TTC549 (cell line): ENCODE data around the gene NXPH4.

Experiments used
- FAIRE-seq: peaks from 2 replicates; lab custom pipeline; 2012; peaks lifted over from hg19 to GRCh38; lab: Jason Lieb, UNC

NXPH4 gene

GRCh38 chr12:57219993-57220754, 3.6 kb downstream of the NXPH4 start:
- FAIRE-seq, result no peak

DNA sequence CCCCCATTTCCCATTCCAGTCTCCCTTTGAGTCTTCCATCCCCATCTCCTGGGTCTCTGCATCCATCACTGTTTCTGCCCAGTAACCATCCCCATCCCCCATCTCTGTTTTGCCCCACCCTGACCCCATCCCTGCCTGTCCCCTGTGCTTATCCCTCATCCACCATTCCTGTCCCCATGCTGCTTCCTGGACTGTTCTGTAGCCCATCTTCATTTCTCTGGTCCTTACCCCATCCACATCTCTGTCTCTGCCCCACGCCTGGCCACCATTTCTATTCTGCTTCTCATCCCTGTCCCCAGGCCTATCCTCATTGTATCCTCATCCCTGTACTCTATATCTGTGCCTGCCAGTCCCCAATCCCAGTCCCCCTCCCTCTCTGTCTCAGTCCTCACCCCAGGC, 4.2 kb downstream of the NXPH4 start:
- no peak for FAIRE-seq

DNA sequence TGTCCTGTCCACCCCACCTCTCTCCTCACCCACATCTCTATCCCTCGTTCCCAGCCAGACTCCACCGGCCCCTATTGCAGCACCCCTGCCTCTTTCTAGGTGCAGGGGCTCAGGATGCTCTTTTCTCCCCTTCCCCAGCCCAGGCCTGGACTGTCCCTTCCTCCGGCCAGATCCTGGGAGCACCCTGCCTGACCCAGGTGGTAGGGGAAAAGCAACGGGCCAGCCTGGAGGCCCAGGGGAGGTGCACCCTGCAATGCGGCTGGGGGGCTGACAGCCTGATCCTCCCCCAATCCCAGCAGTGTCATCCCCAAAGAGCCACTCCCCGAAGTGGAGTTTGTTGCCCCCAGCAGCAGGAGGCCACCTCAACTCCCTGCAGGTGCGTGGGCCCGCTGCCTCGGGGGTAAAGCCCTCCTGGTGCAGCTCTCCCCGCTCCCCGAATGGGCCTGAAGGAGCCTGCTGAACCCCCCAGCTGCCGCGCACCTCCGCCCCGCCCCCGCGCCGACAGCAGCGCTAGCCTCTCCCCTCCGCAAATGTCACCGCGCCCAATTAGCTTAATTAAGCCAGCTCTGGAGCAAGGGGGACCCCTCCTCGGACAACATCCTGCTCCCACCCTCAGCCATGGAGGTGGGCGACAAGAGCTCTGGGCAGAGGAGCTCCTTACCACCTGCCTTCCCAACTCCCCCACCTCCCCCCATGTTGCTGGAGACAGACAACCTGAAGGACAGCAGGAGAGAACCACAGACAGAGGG, 4.7 kb downstream of the NXPH4 start:
- FAIRE-seq, result no peak

- no peak for FAIRE-seq
These were observed 5.9 kb downstream of the NXPH4 start for GRCh38 chr12:57222286-57223190.

- FAIRE-seq, result no peak
These were observed 6.9 kb downstream of the NXPH4 start for GRCh38 chr12:57223191-57224165.

GRCh38 chr12:57224278-57224972, 7.8 kb downstream of the NXPH4 start:
- no peak for FAIRE-seq

DNA sequence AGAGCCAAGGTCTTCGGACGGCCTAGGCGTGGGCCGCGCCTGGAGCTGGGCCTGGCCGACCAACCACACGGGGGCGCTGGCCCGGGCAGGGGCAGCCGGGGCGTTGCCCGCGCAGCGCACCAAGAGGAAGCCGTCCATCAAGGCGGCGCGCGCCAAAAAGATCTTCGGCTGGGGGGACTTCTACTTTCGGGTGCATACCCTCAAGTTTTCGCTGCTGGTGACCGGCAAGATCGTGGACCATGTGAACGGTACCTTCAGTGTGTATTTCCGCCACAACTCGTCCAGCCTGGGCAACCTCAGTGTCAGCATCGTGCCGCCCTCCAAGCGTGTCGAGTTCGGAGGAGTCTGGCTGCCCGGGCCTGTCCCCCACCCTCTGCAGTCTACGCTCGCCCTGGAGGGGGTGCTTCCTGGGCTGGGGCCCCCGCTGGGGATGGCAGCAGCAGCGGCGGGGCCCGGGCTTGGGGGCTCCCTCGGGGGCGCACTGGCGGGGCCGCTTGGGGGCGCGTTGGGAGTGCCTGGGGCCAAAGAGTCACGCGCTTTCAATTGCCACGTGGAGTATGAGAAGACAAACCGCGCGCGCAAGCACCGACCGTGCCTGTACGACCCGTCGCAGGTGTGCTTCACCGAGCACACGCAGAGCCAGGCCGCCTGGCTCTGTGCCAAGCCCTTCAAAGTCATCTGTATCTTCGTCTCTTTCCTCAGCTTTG, 8.5 kb downstream of the NXPH4 start:
- no peak for FAIRE-seq

DNA sequence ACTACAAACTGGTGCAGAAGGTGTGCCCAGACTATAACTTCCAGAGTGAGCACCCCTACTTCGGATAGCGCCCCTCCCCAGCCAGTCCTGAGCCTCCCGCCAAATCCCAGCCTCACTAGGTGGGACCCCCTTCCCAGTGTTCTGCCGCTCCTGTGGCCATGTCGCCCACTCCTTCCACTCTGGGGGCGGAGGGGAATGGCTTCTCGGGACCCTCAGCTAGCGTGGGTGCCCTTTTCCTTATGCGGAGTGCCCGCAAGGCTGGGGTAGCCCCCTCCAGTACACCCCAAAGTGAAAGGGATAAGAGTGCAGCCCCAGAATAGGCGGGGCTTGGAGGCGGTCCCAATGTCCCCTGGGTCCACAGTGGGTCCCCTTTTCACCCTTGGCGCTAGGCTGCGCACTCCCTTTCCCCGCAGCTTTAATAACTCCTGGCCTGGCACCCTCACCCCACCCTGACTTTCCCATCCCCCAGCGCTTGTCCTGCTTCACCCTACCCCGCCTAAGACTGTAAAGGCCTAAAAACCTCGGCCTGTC, 9.2 kb downstream of the NXPH4 start:
- FAIRE-seq, result no peak

DNA sequence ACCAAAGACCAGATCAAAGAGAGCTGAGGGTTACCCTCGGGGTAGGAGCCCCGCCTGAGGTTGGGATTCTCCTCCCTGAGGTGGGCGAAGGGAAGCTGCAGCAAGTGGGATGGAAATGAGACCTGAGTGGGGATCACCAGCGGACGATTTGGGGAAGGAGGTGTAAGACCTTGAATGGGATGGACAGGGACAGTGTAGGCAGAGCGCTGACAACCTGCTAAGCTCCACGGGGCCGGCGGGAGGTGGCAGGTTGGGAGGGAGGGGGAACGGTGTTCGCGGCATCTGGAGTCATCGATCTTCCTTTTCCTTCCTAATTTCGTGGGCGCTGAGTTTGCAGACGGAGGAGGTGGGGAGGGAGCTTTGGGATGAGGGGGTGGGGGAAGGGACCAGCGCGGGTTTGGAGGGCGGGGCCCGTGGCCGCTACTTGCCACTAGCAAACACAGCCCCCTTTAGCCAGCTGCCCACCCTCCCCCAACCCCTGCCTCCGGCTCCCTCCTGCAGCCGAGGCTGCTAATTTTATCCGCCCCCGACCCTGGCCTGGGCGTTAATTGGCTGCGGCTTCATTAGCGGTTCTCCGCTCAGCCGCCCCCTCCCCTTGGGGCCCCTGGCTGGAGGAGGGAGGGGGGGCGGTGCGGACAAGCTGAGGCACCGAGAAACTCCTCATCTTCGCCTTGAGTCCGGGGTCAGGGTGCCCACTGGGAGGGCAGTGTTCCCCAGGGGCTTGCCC, 10.2 kb downstream of the NXPH4 start:
- no peak for FAIRE-seq

DNA sequence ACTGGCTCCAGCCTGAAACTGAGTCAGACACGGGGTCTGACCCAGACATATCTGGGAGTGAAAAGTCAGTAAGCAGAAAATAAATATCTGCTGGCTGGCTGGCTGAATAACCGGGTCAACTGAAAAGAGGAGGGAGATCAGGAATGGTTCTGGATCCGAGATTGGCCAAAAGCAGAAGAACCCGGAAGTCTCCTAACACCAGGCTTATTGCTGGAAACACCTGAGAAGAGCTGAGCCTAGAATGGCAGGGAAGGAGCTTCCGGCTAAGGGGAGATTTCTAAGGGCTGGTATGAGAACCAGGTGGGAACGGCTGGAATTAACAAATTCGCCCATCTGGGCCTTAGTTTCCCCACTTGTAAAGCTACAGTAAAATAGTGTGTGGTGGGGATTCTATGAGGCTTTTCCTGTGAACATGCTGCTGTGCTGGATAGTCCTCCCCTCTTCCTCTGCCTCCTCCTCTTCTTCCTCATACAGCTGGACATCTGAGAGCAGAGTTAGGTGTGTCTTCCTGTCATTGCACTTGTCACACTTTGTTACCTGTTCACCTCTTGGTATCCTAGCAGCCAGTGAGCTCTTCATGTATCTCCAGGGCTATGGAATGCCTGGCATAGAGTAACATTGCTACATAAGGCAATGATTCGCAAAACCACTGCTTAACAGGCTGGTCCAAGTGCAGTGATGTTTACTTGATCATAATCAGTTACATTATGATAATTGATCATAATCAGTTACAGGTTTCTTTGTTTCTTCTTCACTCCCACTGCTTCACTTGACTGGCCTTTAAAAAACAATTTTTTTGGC, 10.9 kb downstream of the NXPH4 start:
- FAIRE-seq, result no peak

- FAIRE-seq, result no peak
These were observed 12.5 kb downstream of the NXPH4 start for GRCh38 chr12:57229046-57229633.

GRCh38 chr12:57229634-57230380, 13.2 kb downstream of the NXPH4 start, which contains the start of gene SHMT2:
Gene SHMT2, plus strand, starts transcription at chr12:57229711. Its CDS starts 68 bp downstream, at chr12:57229779.
- peak; percentile 71 for FAIRE-seq

GRCh38 chr12:57230381-57231155, 14.0 kb downstream of the NXPH4 start:
- no peak for FAIRE-seq

- no peak for FAIRE-seq
These were observed 14.9 kb downstream of the NXPH4 start for GRCh38 chr12:57231276-57232021.

DNA sequence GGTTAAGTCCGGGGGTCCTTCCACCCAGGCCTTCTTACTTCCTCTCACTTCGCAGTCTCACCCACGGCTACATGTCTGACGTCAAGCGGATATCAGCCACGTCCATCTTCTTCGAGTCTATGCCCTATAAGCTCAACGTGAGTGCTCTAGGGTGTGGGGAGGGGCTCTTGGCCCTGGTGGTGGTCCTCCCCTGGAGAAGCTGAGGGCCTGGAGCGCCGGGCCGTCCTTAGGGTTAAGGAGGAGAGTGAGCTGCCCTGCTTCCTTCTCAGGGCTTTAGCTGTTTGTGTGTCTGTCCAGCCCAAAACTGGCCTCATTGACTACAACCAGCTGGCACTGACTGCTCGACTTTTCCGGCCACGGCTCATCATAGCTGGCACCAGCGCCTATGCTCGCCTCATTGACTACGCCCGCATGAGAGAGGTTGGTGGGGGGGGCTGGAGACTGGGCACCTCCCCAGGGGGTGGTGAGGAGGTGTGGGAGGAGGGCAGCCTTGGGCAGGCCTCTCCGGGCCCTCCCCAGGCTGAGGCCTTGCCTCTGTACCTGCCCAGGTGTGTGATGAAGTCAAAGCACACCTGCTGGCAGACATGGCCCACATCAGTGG, 15.7 kb downstream of the NXPH4 start:
- FAIRE-seq, result no peak
